Esophagus muscularis mucosa (tissue), 4 donors: ENCODE results near the gene SMG6. TPM values are rescaled to one million over a fixed set of nuclear protein-coding genes. Genes with fewer than 3 reads are reported as not detected.

ENCODE experiments used
- DNase-seq: peaks from one replicate; pipeline ENCODE4 v3.0.0-alpha.2; 2017; ENCODE audit errors: extremely low spot score
- H3K27ac ChIP-seq, 4 donors: fragments of 200-600 bp; sonication (generic); replicated peaks in 1 of 4; 1 replicate in 3 of 4; 2 replicates in 1 of 4; pipeline ENCODE4 v1.5.1; 2016 to 2019; ENCODE audit warnings: mild to moderate bottlenecking in 1 of 4
- H3K27me3 ChIP-seq, 4 donors: fragments of 200-600 bp; sonication (generic); one replicate each; pipeline versions ENCODE4 v1.5.1 to v1.6.0; 2016 to 2019
- H3K36me3 ChIP-seq, 4 donors: fragments of 200-600 bp; sonication (generic); one replicate each; pipeline ENCODE4 v1.5.1; 2016 to 2019
- H3K4me1 ChIP-seq, 4 donors: fragments of 200-600 bp; sonication (generic); one replicate each; pipeline ENCODE4 v1.5.1; 2016 to 2019
- H3K4me3 ChIP-seq, 4 donors: fragments of 200-600 bp; sonication (generic); 1 replicate in 2 of 4; 2 replicates in 2 of 4; pipeline ENCODE4 v1.5.1; 2016 to 2019; ENCODE audit warnings: mild to moderate bottlenecking in 4 of 4, moderate library complexity in 1 of 4
- H3K9me3 ChIP-seq, 4 donors: fragments of 200-600 bp; sonication (generic); 1 replicate in 3 of 4; 2 replicates in 1 of 4; pipeline ENCODE4 v1.5.1; 2016 to 2019
- EP300 ChIP-seq: sonication (generic); formaldehyde crosslinking; IDR thresholded peaks from one replicate; pipeline ENCODE4 v1.6.1; 2017; ENCODE audit warnings: antibody characterized with exemption
- POLR2A ChIP-seq: fragments of 450-650 bp; IDR thresholded peaks from one replicate; pipeline ENCODE4 v1.6.1; 2017; ENCODE audit warnings: antibody characterized with exemption, moderate library complexity, mild to moderate bottlenecking, low read depth
- POLR2AphosphoS5 ChIP-seq, 2 donors: sonication (generic); formaldehyde crosslinking; IDR thresholded peaks; one replicate each; pipeline ENCODE4 v1.6.1; 2017; ENCODE audit warnings: antibody characterized with exemption in 2 of 2
- WGBS: methylation state at CpG from one replicate; pipeline ENCODE4 v1.1.5; 2018; 5-methylcytosine and 5-hydroxymethylcytosine counted together
- intact Hi-C: fragments of 100-400 bp; cut with DNase I; formaldehyde crosslinking; loops from one replicate; pipeline ENCODE4 v1.15.1; 2023
- total RNA-seq, 4 donors: library from RNA; depleted of rRNA; stranded (reverse); fragments of >200 nt; gene quantifications; one replicate each; pipeline versions ENCODE4 v1.1.0 to v1.2.1, GENCODE V29; 2016
- TF ChIP-seq, protein P1 (sequence below), 3 experiments: fragments of 200-600 bp in 2 of 3; fragments of 450-650 bp in 1 of 3; sonication (generic) in 2 of 3; IDR thresholded peaks; one replicate each; pipeline ENCODE4 v1.5.1; 2017 to 2019; ENCODE audit warnings: antibody characterized with exemption in 3 of 3, mild to moderate bottlenecking in 2 of 3, moderate library complexity in 1 of 3

SMG6 gene
- total RNA-seq, 4 donors from 2014 or later, result 38.2 to 67.7 (median 47.7) TPM

DNA sequence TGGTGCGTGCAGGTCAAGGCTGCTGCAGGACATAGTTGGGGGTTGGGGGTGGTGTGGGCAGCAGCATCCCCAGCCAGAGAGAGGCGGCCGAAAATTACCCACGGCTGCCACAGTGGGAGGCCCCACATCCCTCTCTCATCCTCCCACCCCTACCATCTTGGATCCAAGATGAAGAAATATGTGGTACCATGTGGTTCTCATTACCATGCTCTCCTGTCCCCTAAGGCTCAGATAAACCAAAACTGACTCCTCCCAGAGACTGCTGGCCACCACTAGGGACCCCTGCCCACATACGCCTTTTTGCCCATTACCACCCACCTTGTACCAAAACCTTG lies 128.3 kb downstream of the SMG6 start:
- 39% methylated on average over 5 of the region's 5 CpGs for WGBS
- Histone ChIP-seq H3K27ac (peak overlapping the region; percentile 86 to 93 (median 89)), H3K4me3 (peak overlapping the region; percentile 10 to 20 (median 16)), H3K36me3 (peaks cover 0 to under 1% (median 0%) of the 10 kb centered on the region in 4 donors), H3K4me1 (peaks cover 87 to 94% (median 91%) of the 10 kb centered on the region in 4 donors), H3K9me3 (no peaks in the 10 kb centered on the region), H3K27me3 (no peaks in the 10 kb centered on the region)
- intact Hi-C loops, result loop anchor here (5.0 kb wide), 3 partner anchors 37 to 118 kb away; partner anchors contain the start of gene HIC1
- TF ChIP-seq, protein P1, sequence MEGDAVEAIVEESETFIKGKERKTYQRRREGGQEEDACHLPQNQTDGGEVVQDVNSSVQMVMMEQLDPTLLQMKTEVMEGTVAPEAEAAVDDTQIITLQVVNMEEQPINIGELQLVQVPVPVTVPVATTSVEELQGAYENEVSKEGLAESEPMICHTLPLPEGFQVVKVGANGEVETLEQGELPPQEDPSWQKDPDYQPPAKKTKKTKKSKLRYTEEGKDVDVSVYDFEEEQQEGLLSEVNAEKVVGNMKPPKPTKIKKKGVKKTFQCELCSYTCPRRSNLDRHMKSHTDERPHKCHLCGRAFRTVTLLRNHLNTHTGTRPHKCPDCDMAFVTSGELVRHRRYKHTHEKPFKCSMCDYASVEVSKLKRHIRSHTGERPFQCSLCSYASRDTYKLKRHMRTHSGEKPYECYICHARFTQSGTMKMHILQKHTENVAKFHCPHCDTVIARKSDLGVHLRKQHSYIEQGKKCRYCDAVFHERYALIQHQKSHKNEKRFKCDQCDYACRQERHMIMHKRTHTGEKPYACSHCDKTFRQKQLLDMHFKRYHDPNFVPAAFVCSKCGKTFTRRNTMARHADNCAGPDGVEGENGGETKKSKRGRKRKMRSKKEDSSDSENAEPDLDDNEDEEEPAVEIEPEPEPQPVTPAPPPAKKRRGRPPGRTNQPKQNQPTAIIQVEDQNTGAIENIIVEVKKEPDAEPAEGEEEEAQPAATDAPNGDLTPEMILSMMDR (IDR thresholded peaks at IDR 0.05), result no peak
- TF ChIP-seq EP300, result no peak
- no peak for TF ChIP-seq POLR2A
- no peak for DNase-seq

DNA sequence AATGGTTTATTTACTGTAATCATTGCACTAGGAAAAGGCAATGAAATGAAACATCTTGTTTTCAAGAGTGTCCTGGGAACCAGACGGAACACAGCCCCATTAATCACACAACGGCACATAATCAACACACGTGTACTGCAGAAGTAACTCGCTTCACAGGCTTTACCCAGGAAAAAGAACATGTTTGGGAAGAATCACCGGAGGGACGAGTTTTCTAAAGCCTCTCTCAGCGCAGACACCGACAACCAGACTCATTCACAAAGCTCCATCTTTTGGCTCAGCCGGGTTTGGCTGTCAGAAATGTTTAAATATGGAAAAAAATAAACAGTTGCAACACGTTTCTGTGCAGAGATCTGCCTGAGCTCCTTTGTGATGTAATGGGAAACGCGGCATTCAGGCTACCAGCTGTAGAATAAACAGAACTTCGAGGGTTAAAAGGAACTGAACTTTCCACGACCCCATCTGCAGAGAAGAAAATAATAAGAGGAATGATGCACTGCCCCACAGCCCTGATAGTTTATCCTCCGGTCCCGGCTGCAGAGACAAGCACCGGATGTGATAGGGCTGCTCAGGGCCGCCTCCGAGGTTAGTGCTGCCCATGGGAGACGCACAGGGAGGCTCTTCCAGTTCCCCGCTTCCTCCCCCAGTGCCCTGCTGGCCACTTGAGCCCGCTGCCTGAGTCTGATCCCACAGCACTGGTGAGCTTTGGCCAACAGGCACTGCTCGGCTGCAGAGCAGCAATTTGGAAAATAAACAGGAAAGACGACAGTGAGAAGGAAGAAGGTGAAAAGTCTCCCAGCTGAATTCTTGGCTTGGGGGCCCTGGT lies 128.9 kb downstream of the SMG6 start:
- Histone ChIP-seq H3K27ac (peak overlapping the region; percentile 86 to 93 (median 89)), H3K9me3 (no peaks in the 10 kb centered on the region), H3K4me3 (peak overlapping the region; percentile 10 to 20 (median 16)), H3K36me3 (peaks cover 2 to 6% (median 4%) of the 10 kb centered on the region in 4 donors), H3K4me1 (peaks cover 81 to 88% (median 86%) of the 10 kb centered on the region in 4 donors), H3K27me3 (no peaks in the 10 kb centered on the region)
- WGBS, result 14% methylated on average over 24 of the region's 24 CpGs
- intact Hi-C loops, result loop anchor here (5.0 kb wide), 3 partner anchors 38 to 117 kb away; partner anchors contain the start of gene HIC1
- peak; percentile 7 to 64 for TF ChIP-seq POLR2AphosphoS5 (IDR thresholded peaks at IDR 0.05)
- TF ChIP-seq POLR2A, result no peak
- TF ChIP-seq EP300, result no peak
- TF ChIP-seq, protein P1 (IDR thresholded peaks at IDR 0.05), result peak in 1 of 3 experiments; percentile 12
- no peak for DNase-seq

DNA sequence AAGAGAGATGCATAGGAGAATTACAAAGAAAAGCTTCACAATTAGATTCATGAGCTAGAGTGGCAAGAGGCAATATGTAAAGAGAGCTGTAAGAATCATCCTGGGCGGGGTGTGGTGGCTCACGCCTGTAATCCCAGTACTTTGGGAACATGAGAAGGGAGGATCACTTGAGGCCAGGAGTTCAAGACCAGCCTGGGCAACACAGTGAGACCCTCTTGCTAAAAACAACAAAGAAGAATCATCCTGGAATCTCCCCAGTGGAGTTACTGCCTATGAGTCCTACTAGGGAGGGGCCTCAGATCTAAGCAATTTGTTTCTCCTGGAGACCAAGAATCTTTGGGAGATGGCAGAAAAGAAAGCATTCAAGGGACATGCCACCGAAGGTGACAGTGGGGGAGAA lies 129.6 kb downstream of the SMG6 start:
- Histone ChIP-seq H3K9me3 (no peaks in the 10 kb centered on the region), H3K4me1 (peaks cover 75 to 81% (median 79%) of the 10 kb centered on the region in 4 donors), H3K36me3 (peaks cover 5 to 12% (median 10%) of the 10 kb centered on the region in 4 donors), H3K4me3 (peak overlapping the region in 1 of 4 donors; percentile 15), H3K27ac (peak overlapping the region; percentile 86 to 93 (median 89)), H3K27me3 (no peaks in the 10 kb centered on the region)
- intact Hi-C loops, result no loop called here
- WGBS, result 64% methylated on average over 3 of the region's 3 CpGs
- TF ChIP-seq, protein P1 (IDR thresholded peaks at IDR 0.05), result no peak
- TF ChIP-seq POLR2A (no peak), EP300 (no peak), POLR2AphosphoS5 (IDR thresholded peaks at IDR 0.05) (no peak)
- no peak for DNase-seq

DNA sequence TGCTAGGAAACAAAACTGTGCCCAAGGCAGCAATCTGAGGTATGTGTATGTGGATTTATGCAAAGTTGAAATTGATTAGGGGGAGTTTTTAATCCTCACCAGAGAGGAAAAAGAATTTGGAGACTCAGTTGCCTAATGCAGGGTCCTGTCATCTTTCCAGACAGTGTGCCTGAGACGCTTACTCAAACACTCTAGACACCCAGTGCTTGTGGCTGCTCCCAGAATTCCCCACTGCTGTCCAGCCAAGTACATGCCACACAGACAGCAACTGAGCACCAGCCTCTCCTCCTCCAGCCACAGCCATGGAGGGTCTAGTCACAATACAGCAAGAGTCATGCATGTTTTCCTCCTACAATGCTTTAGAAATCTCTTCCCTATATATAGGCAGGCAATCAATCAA lies 130.6 kb downstream of the SMG6 start:
- WGBS, result no CpG with 5 or more reads among the region's 1 CpG
- Histone ChIP-seq H3K36me3 (peaks cover 5 to 23% (median 15%) of the 10 kb centered on the region in 4 donors), H3K4me1 (peaks cover 66 to 71% (median 69%) of the 10 kb centered on the region in 4 donors), H3K27me3 (no peaks in the 10 kb centered on the region), H3K4me3 (peak overlapping the region in 1 of 4 donors; percentile 33), H3K9me3 (no peaks in the 10 kb centered on the region), H3K27ac (peak overlapping the region; percentile 86 to 93 (median 89))
- intact Hi-C loops, result no loop called here
- TF ChIP-seq POLR2AphosphoS5 (IDR thresholded peaks at IDR 0.05) (peak; percentile 51 to 61), EP300 (no peak)
- no peak for DNase-seq

DNA sequence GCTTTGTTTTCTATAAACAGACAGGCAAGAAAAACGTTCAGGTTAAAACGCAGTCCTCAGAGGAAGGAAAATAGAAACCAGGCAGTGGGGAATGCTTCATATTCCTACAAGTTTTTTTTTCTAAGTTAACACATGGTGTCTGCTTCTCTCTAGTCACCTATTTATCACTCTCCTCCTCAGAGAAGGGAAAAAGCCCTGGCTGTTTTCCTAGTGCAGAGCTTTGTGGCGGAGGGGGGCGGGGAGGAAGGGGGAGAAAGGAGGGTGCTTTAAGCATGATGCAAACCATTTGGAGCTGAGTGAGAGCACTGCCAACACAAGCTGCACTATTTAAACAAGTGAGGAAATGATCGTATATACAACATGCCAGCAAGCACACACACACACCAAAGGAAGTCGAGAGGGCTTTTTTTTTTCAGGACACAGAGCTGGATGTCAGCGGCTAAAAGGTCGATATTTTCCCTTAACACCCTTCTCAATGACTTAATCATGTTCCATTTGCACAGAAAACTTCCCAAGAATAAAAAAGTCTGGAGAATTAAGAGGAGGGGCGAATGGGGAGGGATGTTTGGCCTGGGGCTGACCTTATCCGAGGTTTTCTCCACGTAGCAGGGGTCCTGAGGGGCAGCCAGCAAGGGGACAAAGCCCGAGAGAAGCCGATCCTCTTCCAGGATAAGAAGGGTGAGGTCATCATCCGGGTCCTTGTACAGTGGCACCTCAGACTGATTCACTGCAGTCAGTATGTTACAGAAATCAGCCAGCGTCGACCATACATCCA lies 131.3 kb downstream of the SMG6 start:
- Histone ChIP-seq H3K36me3 (peaks cover 5 to 26% (median 16%) of the 10 kb centered on the region in 4 donors), H3K4me3 (peak overlapping the region; percentile 13 to 36 (median 31)), H3K9me3 (no peaks in the 10 kb centered on the region), H3K27ac (peak overlapping the region; percentile 86 to 93 (median 89)), H3K27me3 (no peaks in the 10 kb centered on the region), H3K4me1 (peaks cover 58 to 64% (median 62%) of the 10 kb centered on the region in 4 donors)
- intact Hi-C loops, result no loop called here
- peak; percentile 95 for DNase-seq
- 23% methylated on average over 16 of the region's 16 CpGs for WGBS
- peak; percentile 15 for TF ChIP-seq EP300
- TF ChIP-seq, protein P1 (IDR thresholded peaks at IDR 0.05), result no peak
- peak; percentile 72 to 84 for TF ChIP-seq POLR2AphosphoS5 (IDR thresholded peaks at IDR 0.05)
- TF ChIP-seq POLR2A, result no peak
